ENCODE results near the gene AMH.
A peak's percentile ranks its signal among the peaks of the same experiment; 100 is the strongest.
"Not testable (repeated sequence)": the region's sequence is repeated elsewhere in the genome, so short reads cannot be mapped to it uniquely, and the experiment has no call there.

AMH gene

GRCh38 chr19:2249010-2249866 lies at the start of gene AMH:
AMH (plus strand) TSS chr19:2249323; CDS start chr19:2249333, 10 bp downstream.
- DNase-seq, result no peak

- DNase-seq, result no peak
Observed at GRCh38 chr19:2199861-2200623, 49.1 kb upstream of the AMH start.

GRCh38 chr19:2200624-2201294 lies 48.4 kb upstream of the AMH start:
- DNase-seq, result not testable (repeated sequence)

GRCh38 chr19:2201473-2202148 lies 47.5 kb upstream of the AMH start:
- no peak for DNase-seq

- no peak for DNase-seq
Observed at GRCh38 chr19:2202366-2202765, 46.8 kb upstream of the AMH start.

- no peak for DNase-seq
Observed at GRCh38 chr19:2207008-2207407, 42.1 kb upstream of the AMH start.

GRCh38 chr19:2207991-2208860 lies 40.9 kb upstream of the AMH start:
- peak; percentile 77 for DNase-seq

- DNase-seq, result no peak
Observed at GRCh38 chr19:2208975-2209374, 40.1 kb upstream of the AMH start.

GRCh38 chr19:2209408-2209807 lies 39.7 kb upstream of the AMH start:
- DNase-seq, result no peak

- no peak for DNase-seq
Observed at GRCh38 chr19:2210206-2210605, 38.9 kb upstream of the AMH start.

- no peak for DNase-seq
Observed at GRCh38 chr19:2210987-2211740, 38.0 kb upstream of the AMH start.

GRCh38 chr19:2212861-2213711 lies 36.0 kb upstream of the AMH start:
- no peak for DNase-seq

- no peak for DNase-seq
Observed at GRCh38 chr19:2213799-2214198, 35.3 kb upstream of the AMH start.

- DNase-seq, result no peak
Observed at GRCh38 chr19:2214251-2214650, 34.9 kb upstream of the AMH start.

GRCh38 chr19:2215281-2215751 lies 33.8 kb upstream of the AMH start:
- no peak for DNase-seq

- no peak for DNase-seq
Observed at GRCh38 chr19:2216361-2217225, 32.5 kb upstream of the AMH start.

- DNase-seq, result no peak
Observed at GRCh38 chr19:2217591-2217990, 31.5 kb upstream of the AMH start.

GRCh38 chr19:2219726-2220125 lies 29.4 kb upstream of the AMH start:
- DNase-seq, result no peak

GRCh38 chr19:2221250-2221831 lies 27.8 kb upstream of the AMH start:
- DNase-seq, result no peak
